HUES48 (cell line): Measurements from ENCODE around the gene RAD23B.

ENCODE experiments used
- H3K27ac ChIP-seq: one replicate; pipeline ENCODE4 v1.7.0; 2013; ENCODE audit warnings: low read depth, low read length, inconsistent platforms
- H3K27me3 ChIP-seq: 2 replicates; pipeline ENCODE4 v1.6.1; 2013; ENCODE audit warnings: mild to moderate bottlenecking, low read length; ENCODE audit not compliant: control insufficient read depth, insufficient read depth
- H3K36me3 ChIP-seq: 2 replicates; pipeline ENCODE4 v1.6.1; 2013; ENCODE audit warnings: low read length; ENCODE audit not compliant: control insufficient read depth, insufficient read depth
- H3K4me1 ChIP-seq: 2 replicates; pipeline ENCODE4 v1.6.1; 2013; ENCODE audit warnings: mild to moderate bottlenecking, low read length; ENCODE audit not compliant: control insufficient read depth, insufficient read depth
- H3K4me3 ChIP-seq: 2 replicates; pipeline ENCODE4 v1.5.1; 2013; ENCODE audit warnings: mild to moderate bottlenecking, low read depth, low read length
- H3K9ac ChIP-seq: 2 replicates; pipeline ENCODE4 v1.6.1; 2013; ENCODE audit warnings: mild to moderate bottlenecking, low read depth, low read length, moderate library complexity
- H3K9me3 ChIP-seq: 2 replicates; pipeline ENCODE4 v1.6.1; 2013; ENCODE audit warnings: low read length; ENCODE audit not compliant: control insufficient read depth, insufficient read depth

Gene RAD23B

DNA sequence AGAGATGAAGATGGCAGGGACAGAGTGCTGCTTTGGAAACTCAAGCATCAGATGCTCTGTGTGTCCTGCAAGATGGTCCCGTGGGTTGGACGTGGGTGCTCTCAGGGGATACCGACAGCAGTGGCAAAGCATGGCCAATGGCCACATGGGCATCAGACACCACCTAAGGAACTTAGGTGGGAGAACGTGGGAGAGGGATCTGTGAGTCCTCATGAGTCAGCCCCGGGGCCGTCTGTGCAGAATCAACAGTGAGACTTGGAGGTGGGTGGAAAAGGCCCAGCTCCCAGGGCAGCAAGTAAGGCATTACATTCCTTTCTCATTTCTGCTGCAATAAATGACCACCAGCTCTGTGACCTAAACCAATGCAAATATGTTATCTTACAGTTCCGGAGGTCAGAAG, 77.0 kb downstream of the RAD23B start:
- H3K4me3 ChIP-seq: no peak overlapping the region

DNA sequence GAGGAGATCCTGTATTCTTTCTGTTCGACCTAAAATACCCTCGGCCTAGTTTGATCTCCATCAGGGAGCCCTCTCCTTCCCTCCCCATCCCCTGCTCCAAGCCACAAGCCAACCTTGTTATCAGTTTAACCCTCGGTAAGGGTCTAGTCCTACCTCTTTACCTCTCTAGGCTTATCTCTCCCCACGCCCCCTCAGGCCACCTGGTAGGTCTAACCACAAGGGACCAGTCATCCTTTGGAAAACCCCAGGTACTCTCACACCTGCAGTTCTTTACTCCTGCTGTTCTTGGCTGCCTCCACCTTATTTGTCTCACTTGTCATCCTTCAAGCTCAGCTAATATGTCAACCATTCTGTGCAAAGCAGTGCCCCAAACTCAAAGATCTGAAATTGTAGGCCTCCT, 78.7 kb downstream of the RAD23B start:
- no peaks in the 10 kb centered on the region for H3K9me3 ChIP-seq
- H3K27me3 ChIP-seq: no peaks in the 10 kb centered on the region
- no peak overlapping the region for H3K9ac ChIP-seq
- H3K27ac ChIP-seq: no peak overlapping the region
- peaks cover 4% of the 10 kb centered on the region; the same call in 1 of the 2 replicates for H3K4me1 ChIP-seq
- no peaks in the 10 kb centered on the region for H3K36me3 ChIP-seq
- no peak overlapping the region for H3K4me3 ChIP-seq

More for the DNA sequence above, 77.0 kb downstream of the RAD23B start:
- Histone ChIP-seq H3K27me3 (no peaks in the 10 kb centered on the region), H3K4me1 (peaks cover 4% of the 10 kb centered on the region; the same call in 1 of the 2 replicates), H3K9ac (no peak overlapping the region), H3K27ac (no peak overlapping the region), H3K9me3 (no peaks in the 10 kb centered on the region), H3K36me3 (no peaks in the 10 kb centered on the region)

DNA sequence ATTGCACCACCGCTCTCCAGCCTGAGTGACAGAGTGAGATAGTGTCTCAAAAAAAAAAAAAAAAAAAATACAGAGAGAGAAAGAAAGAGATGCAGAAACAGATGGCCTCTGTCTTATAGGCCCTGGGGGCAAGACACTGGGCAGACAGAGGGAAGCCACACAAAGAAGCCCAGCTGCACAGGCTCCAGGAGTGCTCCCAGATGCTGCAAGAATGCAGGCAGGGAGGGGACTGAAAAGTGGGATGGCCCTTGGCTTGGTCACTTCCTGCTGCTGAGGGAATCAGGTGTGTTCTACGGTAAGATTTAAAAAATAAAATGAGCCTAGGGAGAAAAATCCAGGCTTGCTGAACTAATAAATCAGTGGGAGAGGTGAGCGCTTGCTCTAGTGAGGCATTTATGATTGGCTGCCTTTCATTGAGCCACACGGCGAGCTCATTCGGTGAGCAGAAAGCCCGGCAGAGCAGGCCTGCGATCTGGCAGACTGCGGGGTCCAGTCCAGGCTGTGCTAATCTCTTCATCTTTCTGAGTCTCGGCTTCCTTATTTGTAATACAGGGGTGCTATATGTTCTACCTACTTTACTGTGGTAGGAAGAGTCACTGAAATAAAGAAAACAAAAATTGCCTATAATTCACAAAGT, 80.6 kb downstream of the RAD23B start:
- Histone ChIP-seq H3K9me3 (no peaks in the 10 kb centered on the region), H3K36me3 (no peaks in the 10 kb centered on the region), H3K27ac (no peak overlapping the region), H3K9ac (no peak overlapping the region), H3K4me3 (no peak overlapping the region), H3K4me1 (peaks cover 4% of the 10 kb centered on the region; the same call in 1 of the 2 replicates), H3K27me3 (no peaks in the 10 kb centered on the region)

DNA sequence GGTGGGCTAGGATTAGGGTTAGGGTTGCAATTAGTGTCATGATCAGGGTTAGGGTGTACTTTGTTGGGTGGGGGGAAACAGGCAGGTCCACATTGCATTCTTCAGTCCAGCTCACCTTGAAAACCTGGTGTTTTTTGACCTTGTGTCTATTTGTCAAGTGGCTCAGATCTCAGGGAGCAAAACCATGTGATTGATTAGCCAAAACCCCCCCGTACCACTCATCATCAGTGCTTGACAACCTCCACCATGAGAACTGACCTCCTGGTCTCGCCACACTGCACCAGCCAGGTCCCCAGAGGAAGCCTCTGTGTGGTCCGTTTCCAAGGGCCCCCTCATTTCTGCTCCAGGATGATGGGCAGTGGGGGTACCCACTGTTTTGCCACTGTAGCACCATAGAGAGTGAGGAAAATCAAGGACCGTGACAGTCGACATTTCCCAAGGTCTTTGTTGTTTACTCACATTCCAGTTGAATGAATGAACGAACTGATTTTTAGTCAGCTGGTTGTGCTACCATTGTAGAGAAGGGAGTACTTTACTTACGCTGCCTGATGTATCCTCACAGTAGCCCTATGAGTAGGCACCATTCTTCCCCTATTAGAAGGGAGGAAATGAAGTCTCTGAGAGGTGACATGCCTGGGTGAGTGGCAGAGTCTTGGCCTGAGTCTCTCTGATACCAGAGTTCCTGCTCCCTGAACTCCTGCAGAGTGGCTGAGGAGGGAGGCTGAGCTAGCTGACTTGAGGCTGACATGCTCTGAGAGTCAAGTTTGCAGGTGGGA, 84.8 kb downstream of the RAD23B start:
- Histone ChIP-seq H3K4me3 (no peak overlapping the region), H3K27me3 (no peaks in the 10 kb centered on the region), H3K9ac (no peak overlapping the region), H3K4me1 (peaks cover 4% of the 10 kb centered on the region; the same call in 1 of the 2 replicates), H3K27ac (peak overlapping the region; percentile 77), H3K36me3 (no peaks in the 10 kb centered on the region), H3K9me3 (no peaks in the 10 kb centered on the region)

DNA sequence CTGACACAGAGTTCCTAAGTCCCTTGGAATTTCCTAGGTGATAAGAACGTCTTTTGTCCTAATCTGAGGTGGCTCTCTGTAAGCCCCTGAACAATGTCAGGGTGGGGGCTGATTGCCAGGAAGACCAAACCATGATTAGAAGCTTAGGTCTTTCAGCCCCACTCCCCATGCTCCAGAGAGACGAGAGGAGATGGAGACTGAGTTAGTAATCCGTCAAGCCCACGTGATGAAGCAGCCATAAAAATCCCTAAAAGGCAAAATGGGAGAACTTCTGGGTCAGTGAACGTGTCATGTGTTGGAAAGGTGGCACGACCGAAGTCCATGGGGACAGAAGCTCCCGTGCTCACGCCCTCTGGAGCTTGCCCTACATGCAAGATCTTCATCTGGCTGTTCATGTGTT, 85.6 kb downstream of the RAD23B start:
- no peak overlapping the region for H3K4me3 ChIP-seq

DNA sequence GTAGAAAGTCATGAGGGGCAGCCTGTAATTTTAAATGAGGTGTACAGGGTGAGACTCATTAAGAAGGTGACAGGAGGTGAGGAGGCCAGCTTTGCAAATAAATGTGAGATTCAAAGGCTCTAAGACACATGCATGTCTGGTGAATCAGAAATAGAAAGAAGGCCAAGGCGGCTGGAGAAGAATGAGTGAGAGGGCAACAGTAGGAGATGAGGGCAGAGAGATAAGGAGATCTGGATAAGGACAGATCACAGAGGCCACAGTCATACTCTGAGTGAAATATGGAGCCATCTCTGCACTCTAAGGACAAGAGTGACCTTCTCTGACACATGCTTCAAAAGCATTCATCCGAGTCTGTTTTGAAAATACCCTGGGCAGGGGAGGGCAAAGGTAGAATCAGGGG, 90.7 kb downstream of the RAD23B start:
- Histone ChIP-seq H3K27ac (no peak overlapping the region), H3K9ac (no peak overlapping the region), H3K27me3 (no peaks in the 10 kb centered on the region), H3K9me3 (no peaks in the 10 kb centered on the region), H3K36me3 (no peaks in the 10 kb centered on the region), H3K4me1 (no peaks in the 10 kb centered on the region), H3K4me3 (no peak overlapping the region)

More for the DNA sequence above, 85.6 kb downstream of the RAD23B start:
- Histone ChIP-seq H3K27ac (peak overlapping the region; percentile 59), H3K27me3 (no peaks in the 10 kb centered on the region), H3K4me1 (peaks cover 2% of the 10 kb centered on the region; the same call in 1 of the 2 replicates), H3K36me3 (no peaks in the 10 kb centered on the region), H3K9me3 (no peaks in the 10 kb centered on the region), H3K9ac (no peak overlapping the region)

DNA sequence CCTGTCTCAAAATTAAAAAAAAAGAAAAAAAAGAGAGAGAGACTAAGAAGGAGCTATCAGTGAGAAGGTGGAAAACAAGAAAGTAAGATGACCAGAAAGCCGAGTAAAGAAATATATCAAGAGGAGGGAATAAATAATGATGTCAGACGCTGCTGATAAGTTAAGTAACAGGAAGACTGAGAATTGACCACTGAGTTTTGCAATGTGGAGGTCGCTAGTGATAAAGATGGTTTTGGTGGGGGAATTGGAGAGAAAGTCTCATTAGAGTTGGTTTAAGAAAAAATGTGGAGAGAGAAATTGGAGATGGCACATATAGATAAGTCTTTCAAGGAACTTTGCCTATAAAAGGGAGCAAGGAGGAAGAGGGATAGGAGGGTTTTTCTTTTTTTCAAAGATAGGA, 91.9 kb downstream of the RAD23B start:
- Histone ChIP-seq H3K4me3 (no peak overlapping the region), H3K4me1 (no peaks in the 10 kb centered on the region), H3K27ac (no peak overlapping the region), H3K36me3 (no peaks in the 10 kb centered on the region), H3K9ac (no peak overlapping the region), H3K9me3 (no peaks in the 10 kb centered on the region), H3K27me3 (no peaks in the 10 kb centered on the region)

DNA sequence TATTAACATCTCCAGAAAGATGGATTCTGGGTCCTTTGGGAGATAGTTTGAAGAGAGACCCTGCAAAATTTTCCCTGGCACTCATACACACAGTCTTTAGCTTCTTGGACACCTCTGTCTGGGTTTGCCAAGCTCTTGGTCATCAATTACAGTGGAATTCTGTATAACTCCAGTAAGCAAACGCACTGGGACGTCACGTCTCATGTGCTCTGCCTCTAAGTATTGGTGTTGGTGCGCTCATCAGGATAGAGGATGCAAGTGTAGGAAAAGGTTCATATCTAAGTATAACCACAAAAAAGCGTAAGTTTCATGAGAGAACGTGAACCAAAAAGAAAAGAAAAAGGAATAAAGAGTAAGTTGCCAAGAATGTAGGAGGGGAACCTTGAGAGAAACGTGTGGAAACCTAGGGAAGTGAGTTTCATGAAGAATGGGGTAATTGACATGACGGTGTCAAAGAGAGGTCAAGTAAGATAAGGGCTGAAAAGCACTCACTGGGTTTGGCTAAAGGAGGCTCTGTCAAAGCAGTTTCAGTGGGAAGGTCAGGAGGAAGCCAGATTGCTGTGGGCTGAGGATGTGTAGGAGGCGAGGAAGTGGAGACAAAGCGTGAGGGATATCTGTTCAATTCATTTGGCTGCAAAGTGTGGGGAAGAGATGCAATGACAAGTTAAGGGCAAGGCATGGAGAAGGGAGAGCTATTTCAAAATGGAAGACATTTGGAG, 92.7 kb downstream of the RAD23B start:
- H3K27me3 ChIP-seq: no peaks in the 10 kb centered on the region
- H3K36me3 ChIP-seq: no peaks in the 10 kb centered on the region
- no peaks in the 10 kb centered on the region for H3K9me3 ChIP-seq
- no peak overlapping the region for H3K9ac ChIP-seq
- no peak overlapping the region for H3K4me3 ChIP-seq
- H3K27ac ChIP-seq: no peak overlapping the region
- H3K4me1 ChIP-seq: no peaks in the 10 kb centered on the region

DNA sequence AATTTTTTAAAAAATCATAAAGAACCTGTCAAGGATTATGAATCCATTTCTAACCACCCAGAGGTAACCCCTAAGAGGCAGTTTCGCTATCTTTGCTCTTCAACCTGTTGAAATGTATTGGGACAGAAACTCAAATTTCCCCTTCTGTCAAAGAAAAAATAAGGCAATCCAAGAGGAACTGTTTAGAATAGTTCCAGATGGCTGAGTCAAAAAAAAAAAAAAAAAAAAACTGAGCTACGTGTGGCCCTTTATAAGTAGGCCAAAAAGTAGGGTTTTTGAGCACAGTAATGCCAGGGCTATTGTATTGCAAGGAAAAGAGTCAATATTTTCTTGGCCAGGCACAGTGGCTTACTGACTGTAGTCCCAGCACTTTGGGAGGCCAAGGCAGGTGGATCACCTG, 94.9 kb downstream of the RAD23B start:
- H3K27me3 ChIP-seq: no peaks in the 10 kb centered on the region
- no peaks in the 10 kb centered on the region for H3K9me3 ChIP-seq
- no peaks in the 10 kb centered on the region for H3K36me3 ChIP-seq
- no peak overlapping the region for H3K27ac ChIP-seq
- no peaks in the 10 kb centered on the region for H3K4me1 ChIP-seq
- no peak overlapping the region for H3K9ac ChIP-seq
- no peak overlapping the region for H3K4me3 ChIP-seq
